Activated CD4-positive, alpha-beta T cell treated with anti-CD3 and anti-CD28 coated beads for 4 hours (primary cell): ENCODE measurements around the gene SMIM13.
A peak's percentile ranks its signal among the peaks of the same experiment; 100 is the strongest.

Source experiments
- DNase-seq, 2 donors: peaks; one replicate each; pipeline ENCODE4 v3.0.0-alpha.2; 2020

Gene SMIM13

DNA sequence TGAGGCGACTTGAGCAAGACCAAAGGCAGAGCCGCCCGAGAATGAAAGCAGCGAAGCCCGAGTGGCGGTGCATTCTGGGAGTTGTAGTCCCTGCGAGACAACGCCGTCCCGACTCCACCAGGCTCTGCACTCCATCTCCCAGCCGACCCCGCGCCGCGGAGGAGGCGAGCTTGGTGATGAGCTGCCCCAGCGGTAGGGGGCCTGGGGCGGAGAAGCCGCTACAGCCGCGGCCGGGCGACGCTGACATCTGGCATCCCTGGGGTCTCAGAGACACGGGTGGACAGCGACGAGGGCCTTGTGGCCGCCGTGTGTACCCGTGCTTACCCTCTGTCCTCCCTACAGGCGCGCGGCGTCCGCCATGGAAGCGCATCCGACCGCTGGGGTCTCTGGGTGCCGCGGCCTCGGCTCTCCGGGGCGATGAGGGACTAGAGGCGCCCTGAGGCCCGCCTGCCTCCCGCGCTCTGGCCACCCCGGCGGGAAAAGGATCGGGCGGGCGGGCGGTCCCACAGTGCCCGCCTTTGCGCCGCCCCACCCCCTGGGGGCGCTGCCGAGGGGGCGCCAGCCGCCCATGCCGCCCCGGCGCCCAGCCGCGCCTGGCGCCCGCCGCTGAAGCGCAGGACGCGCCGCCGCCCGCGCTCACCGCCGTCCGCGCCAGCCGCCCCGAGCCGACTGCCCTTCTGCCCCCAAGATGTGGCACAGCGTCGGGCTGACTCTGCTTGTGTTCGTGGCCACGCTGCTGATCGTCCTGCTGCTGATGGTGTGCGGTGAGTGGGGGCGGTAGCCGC lies at the start of gene SMIM13:
SMIM13 (plus strand) TSS at position 209 of the 785 bp plus-strand sequence; CDS start at position 689, 480 bp downstream.
- DNase-seq: peak; percentile 92 to 95

DNA sequence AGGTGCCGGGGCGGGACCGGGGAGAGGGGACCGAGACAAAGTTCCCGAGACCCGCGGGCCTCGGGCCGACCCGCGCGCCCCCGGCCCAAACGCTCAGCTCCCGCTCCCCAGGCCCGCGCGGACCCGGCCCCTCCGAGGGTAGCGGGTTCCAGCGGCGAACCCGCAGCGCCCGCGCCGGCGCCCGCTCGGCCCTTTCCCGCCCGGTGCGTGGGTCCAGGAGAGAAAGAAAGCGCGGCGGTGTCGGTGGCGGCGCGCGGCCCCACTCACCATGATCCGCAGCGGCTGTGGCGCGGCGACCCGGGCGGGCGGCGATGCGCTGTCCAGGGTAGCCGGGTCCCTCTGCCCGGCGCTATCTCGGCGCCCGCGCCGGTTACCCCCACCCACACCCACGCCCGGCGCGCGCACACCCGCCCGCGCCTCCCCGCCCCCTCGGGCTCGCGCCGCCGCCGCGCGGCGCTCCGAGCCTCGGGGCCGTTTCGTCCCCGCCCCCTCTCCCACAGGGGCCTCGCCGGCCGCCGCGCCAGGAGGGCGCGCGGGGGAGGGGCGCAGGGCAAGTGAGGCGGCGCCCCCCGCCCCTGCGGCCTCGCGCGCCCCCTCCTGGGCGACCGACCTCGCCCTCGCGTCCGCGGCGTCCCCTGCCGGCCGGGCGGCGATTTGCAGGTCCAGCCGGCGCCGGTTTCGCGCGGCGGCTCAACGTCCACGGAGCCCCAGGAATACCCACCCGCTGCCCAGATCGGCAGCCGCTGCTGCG lies 49.5 kb upstream of the SMIM13 start, which contains the start of gene ELOVL2:
ELOVL2 (minus strand) TSS at position 345 of the 751 bp plus-strand sequence; CDS start at position 270, 75 bp downstream.
- peak; percentile 1 to 2 for DNase-seq

DNA sequence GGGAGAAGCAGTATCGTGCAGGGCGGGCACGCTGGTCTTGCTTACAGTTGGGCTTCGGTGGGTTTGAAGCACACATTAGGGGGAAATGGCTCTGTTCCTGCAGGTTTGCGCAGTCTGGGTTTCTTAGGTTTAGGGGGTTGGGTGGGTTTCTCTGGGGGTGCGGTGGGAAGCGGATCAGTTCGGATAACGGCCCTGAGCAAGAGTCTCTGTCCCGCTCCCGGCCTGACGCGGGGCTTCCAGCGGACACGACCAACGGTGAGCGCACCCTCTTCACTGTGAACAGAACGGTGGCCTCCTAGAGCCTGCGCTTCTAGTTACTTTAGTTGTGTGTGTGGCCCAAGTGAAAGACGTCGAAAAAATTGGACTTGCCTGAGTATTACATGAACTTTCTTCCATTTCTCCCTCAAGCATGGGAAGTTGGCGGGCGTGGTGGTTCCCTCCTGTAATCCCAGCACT lies 48.9 kb upstream of the SMIM13 start:
- DNase-seq: no peak

DNA sequence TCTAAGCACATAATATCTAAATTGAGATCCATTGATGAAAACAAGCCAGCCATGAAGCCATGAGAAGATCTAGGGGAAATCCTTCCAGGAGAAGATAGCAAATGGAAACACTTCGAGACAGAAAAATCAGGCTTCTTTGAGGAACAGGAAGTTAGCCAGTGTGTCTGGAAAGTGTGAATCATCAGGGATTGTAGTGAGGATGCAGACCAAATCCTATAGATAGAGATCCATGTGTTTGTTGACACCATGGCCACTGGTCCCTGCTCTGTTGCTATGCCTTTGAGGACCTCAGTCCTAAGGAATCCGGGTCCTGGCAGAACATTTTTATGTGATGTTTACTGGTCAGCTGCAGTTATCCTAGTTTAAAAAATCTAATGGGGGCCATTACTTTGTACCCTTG lies 42.9 kb upstream of the SMIM13 start:
- DNase-seq: no peak

DNA sequence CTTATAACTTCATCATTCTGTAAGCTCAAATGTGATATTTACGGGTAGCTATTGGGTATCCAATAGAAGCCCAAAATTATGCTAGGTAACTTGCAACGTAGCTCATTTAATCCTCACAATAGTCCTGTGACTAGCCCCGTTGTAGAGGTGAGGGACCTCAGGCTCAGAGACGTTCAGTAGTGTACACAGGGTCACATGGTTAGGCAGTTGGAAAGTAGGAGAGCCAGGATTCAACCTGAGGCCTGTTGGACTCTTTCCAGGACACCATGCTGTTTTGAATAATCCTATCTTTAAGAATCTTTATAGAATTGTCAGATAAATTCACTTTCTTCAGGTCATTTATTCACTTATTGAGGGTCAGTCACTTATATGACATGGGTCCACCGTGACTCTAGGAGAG lies 40.3 kb upstream of the SMIM13 start:
- DNase-seq: no peak

DNA sequence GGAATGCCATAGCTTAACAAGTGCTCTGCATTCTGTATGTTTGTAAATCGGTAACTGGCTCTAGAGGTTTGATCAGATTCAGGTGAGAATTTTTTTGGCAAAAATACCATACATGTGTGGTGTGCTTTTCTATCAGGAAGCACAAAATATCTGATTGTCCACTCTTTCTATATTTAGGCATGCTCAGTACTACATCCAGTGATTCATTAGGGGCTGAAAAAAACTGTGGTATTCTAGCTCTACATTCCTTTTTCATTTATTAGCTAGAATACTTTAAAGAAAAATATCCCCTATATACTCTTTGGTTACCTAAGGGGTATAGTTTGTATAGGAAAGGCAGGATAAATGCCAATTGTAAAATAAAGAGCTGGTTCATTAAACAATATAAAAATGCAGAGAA lies 38.9 kb upstream of the SMIM13 start:
- no peak for DNase-seq

DNA sequence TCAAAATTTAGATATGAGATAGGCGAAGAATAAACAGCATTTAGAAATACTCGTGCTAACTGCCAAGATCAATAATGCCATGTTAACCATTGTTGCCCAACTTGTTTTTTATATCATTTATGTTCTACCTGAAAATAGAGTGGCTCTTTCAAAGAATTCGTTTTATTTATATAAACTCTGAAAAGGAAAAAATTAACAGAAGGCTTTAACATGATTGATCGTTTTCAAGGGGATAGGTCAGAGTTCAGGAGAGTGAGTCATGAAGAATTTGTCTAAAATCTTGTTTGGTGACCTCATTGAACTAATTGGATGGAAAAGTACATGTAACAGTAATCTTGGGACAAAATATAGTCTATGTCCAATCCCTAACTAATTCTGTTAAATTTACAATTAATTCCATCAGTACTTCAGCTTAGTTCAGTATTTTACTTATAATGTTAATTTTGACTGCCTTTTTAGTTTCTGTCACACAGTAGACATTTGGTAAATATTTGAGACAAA lies 38.5 kb upstream of the SMIM13 start:
- no peak for DNase-seq

DNA sequence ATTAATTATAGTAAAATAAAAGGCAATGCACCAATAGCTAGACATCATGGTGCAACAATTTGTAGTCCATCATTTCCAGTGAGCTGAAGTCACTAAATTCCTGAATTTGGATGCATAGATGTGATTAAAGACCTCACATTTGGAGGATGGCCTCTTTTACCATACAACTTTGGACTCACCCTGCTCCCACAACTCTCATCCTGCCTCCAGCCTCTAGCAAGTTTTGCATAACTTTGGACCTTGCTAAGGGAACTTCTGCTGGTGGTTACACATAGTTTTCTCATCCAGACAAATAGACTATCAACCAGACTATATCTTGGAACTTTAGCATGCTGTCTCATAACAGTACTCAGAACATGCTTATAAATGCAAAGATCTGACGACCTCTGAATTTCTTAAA lies 36.8 kb upstream of the SMIM13 start:
- DNase-seq: no peak

DNA sequence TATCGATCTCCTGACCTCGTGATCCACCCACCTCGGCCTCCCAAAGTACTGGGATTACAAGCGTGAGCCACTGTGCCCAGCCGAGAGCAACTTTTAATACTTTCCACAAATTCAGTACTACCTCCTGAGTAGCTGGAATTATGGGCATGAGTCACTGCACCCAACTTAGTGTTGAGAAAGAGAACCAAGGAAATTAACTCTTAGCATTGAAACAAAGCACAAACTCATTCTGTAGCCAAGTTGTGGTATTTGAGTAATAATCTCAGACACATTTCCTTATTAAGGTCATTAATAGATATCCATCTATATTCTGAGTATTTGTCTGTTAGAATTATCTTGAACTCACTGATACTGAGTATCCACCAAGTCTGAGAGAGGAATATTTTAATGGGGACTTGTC lies 35.2 kb upstream of the SMIM13 start:
- no peak for DNase-seq

DNA sequence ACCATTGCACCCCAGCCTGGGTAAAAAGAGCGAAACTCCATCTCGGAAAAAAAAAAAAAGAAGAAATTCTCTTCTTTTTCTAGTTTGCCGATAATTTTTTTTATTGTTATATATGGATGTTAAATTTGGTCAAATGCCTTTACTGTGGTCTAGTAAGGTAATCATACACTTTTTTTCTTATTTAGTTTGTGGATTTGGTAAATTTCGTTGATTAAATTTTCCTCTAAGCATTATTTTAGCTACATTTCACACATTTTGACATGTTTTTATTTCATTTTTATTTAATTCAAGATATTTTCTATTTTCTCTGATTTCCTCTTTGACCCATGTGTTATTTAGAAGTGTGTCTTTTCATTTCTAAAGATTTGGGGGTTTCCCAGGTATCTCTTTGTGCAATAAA lies 31.6 kb upstream of the SMIM13 start:
- no peak for DNase-seq

DNA sequence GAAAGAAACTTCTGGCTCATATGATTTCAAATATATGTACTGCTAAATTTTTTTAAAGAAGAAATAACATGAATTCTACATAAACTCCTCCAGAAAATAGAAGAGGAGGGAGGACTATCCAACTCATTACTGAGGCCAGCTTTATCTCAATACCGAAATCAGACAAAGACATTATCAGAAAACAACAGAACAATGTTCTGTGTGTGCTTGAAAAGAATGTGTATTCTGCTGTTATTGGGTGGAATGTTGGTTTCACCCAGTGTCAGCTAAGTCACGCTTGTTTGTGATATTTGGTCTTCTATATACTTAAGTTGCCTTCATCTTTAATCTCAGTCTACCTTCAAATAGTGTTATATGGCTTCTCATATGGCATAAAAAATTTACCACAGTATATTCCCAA lies 30.9 kb upstream of the SMIM13 start:
- no peak for DNase-seq

DNA sequence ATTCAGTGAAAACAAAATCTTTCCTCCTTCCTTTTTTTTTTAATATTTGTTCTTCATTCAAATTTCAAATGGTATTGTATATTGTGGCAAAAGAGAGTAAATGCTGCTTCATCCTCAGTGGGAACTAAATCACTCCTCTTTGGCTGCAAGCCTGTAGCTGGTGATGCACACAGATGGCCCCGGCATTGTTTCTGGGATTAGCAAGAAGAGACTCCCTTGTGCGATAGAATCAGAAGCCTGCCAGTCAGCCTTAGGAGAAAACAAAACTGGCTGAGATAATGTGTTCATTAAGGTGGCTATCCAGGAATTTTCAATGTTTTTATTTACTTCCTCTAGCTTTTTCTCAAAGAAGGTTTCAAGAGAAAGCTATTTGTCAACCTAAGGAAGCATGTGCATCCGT lies 28.8 kb upstream of the SMIM13 start:
- DNase-seq: no peak

DNA sequence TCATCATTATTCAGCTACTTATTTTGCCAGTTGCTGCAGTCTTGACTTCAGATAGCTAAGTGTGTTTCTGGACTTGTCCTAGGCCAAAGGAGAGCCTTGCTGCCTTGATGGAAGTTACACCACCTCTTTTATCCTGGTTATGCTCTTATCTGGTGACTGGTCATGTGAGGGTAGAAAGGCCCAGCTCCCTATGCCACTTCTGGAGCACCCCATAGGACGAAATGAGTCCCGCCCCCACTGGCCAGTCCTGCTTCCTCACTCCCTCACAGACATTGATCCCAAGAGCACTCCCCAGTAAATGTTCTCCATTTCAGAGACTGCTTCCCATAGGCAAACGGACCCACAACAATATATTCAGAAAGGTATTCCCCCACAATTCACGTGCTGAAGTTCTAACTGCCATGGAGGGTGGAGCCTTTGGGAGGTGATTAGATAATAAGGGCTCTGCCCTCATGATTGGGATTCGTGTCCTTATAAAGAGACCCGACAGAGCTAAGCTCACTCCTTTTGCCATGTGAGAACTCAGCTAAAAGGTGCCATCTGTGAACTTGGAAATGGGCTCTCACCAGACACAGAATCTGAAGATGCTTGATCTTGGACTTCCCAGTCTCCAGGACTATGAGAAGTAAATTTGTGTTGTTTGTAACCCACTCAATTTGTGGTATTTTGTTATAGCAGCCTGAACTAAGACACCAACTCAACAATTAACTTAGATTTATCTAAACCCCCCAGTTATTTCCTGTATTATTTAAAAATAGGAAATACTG lies 28.0 kb upstream of the SMIM13 start:
- DNase-seq: no peak

DNA sequence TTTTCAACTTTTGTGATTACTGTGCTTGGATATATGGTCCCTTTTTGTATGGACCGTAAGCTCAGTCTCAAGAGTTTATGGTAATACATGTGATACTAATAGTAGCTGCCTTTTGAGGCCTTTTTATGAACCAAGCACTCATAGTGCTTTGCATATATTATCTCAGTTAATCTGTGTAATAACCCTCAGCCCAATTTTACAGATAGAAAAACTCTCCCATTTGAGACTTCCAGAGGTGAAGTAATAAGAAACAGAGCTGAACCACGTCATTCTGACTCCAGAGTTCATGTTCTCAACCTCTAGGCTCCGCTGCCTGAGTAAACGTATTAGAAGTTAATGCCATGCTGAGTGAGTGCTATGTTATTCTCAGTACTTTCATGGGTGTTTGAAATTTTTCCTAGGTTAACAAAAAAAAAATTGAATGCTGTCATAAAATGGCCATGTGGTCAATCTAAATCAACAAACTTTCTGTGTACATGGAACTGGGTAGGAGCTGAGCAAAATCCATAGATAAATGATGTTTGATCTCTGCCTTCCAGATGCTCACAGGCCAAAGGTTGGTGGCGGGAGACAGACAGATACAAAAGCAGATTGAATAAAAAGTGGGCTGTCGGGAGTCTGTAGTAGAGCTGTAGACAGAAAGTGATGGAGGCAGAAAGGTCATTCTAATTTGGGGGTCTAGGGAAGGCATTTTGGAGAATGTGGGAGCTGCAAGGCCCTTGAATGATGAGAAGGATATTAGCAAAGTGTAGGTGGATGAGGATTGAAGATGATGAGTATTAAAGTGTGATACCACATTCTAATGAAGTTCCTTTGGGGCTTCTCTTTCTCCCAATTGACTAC lies 26.9 kb upstream of the SMIM13 start:
- DNase-seq: no peak

DNA sequence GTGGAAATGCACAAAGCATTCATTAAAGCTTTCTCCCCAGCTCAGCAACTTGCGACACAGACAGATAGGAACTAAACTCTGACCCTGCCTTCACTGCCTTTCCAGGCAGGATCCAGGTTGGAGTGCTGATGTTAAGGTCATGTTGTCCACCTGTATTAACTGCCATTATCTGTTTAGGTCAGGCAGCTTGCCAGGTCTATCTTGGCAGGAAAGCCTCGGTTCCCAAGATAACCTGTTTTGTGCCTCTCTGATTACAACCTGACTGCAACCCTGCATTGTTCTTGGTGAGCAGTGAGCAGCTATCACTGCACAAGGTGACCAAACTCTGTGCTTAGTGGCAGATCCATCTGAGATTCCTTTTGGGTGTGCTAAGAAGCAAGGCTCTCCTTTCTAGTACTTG lies 26.3 kb upstream of the SMIM13 start:
- DNase-seq: no peak

DNA sequence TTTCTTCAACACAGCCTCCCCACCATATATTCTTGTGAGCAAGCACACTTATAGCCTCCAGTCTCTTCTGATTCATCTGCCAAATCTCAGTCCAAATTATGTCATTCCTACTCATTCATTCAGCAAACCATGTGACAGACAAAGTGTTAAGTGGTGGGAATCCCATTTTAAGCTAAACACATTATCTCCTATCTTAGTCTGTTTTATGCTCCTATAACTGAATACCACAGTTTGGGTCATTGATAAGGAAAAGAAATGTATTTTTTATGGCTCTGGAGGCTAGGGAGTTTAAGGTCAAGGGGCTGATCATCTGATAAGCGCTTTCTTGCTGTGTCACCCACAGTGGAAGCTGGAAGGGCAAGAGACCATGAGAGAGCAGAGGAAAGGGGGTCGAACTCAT lies 23.9 kb upstream of the SMIM13 start:
- DNase-seq: no peak

DNA sequence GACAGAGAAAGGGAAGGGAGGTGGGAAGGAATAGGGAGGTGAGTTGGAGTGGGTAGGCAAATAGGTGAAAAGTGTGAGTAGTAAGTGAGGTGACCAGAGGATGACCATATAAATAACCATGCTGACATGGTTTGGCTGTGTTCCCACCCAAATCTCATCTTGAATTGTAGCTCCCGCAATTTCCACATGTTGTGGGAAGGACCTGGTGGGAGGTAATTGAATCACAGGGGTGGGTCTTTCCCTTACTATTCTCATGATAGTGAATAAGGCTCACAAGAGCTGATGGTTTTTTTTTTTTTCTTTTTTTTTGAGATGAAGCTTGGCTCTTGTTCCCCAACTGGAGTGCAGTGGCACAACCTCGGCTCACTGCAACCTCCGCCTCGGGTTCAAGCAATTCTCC lies 21.5 kb upstream of the SMIM13 start:
- no peak for DNase-seq

DNA sequence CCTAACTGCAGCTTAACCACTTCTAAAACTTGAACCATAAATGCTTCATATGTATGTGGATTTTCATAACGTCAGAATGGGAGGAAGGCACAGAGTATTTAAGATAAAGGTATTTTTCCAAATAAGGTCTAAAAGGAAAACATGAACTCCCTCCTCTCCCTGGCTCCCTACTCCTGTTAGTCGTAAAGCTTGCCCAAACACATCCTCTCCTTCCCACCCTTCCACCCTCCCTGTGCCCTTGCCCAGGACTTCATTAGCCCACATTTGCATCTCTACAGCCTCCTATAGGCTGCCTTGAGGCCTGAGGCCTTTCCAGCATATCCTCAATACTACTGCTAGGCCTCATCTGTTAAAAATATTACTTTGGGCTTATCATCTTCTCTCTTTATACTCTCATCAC lies 17.1 kb upstream of the SMIM13 start:
- DNase-seq: no peak

DNA sequence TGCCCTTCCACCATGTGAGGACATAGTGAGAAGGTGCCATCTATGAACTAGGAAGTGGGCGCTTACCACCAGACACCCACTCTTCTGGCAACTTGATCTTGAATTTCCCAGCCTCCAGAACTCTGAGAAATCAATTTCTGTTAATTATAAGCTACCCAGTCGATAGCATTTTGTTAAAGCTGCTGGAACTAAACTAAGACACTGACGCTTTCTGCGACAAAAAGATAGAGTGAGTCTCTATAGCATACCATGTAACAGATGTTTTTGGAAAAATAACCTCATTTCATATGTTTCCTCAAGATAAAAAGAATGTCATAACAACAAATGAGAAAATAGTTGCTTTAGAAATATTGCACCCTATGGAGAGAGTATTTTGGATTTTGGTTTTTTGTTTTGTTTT lies 15.4 kb upstream of the SMIM13 start:
- DNase-seq: no peak

DNA sequence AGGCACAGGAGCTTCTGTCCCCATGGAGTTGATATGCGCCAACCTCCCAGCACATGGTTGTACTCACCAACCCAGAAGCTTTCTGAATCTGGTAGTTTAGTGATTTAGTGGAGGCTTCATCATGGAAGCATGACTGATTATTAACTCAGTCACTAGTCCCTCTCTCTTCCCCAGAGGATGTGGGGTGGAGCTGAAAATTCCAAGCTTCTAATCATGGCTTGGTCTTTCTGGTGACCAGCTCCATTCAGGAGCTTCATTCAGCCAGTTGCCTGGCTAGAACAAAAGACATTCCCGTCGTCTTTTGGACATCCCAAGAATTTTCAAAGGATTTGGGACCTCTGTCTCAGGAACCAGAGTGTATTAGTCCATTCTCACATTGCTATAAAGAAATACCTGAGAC lies 13.3 kb upstream of the SMIM13 start:
- DNase-seq: no peak

DNA sequence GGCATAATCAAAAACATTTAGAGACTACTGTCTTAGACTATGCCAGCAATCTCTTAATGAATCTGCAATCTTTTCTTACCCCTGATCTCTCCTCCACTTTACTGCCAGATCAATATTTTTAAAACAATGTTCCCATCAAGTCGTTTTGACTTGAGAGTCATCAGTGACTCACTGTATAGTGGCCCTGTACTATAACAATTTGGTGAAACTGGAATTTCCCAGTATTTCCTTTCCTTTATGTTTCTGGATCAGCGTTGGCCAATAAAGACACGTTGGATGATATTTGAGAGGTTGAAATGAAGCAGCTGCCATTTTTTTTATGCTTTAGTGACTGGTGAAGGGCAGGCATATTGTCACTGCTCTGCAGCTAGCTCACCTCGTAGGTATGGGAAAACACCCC lies 10.1 kb upstream of the SMIM13 start:
- no peak for DNase-seq

DNA sequence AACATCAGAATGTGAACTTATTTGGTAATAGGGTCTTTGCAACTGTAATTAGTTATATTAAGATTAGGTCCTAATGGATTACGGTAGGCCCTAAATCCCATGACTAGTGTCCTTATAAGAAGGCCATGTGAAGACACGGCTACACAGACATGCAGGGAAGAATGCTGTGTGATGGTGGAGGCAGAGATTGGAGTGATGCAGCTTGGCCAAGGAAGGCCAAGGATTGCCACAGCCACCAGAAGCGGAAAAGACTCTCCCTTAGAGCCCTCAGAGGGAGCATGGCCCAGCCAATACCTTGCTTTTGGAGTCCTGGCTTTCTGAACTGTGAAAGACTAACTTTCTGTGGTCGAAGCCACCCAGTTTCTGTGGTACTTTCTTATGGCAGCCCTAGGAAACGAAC lies 9.7 kb upstream of the SMIM13 start:
- no peak for DNase-seq
